Gastrocnemius medialis (tissue), 4 donors: ENCODE measurements around the gene TMED8. TPM values are rescaled to one million over a fixed set of nuclear protein-coding genes. Genes with fewer than 3 reads are reported as not detected.
"Not testable (repeated sequence)": the region's sequence is repeated elsewhere in the genome, so short reads cannot be mapped to it uniquely, and the experiment has no call there.

Experiments used
- ATAC-seq, 2 donors: fragments of 150-250 bp; one replicate each; pipeline ENCODE4 v1.9.1; 2016
- DNase-seq, 2 donors: peaks; one replicate each; pipeline ENCODE4 v3.0.0-alpha.2; 2019
- H3K27ac ChIP-seq, 4 donors: fragments of 200-600 bp; sonication (generic); 1 replicate in 1 of 4; 2 replicates in 3 of 4; pipeline ENCODE4 v1.5.1; 2016 to 2018; ENCODE audit warnings: mild to moderate bottlenecking in 2 of 4, moderate library complexity in 1 of 4
- H3K27me3 ChIP-seq, 3 donors: fragments of 200-600 bp; sonication (generic) in 2 of 3; 1 replicate in 1 of 3; 2 replicates in 2 of 3; pipeline versions ENCODE4 v1.5.1 to v1.6.0; 2016 to 2019; ENCODE audit warnings: mild to moderate bottlenecking in 1 of 3, moderate library complexity in 1 of 3
- H3K36me3 ChIP-seq, 2 donors: fragments of 200-600 bp; sonication (generic) in 1 of 2; one replicate each; pipeline ENCODE4 v1.5.1; 2017 to 2018
- H3K4me1 ChIP-seq, 2 donors: fragments of 200-600 bp; sonication (generic) in 1 of 2; one replicate each; pipeline ENCODE4 v1.5.1; 2016 to 2017; ENCODE audit warnings: mild to moderate bottlenecking in 2 of 2
- H3K4me3 ChIP-seq, 4 donors: fragments of 200-600 bp; sonication (generic) in 3 of 4; 1 replicate in 1 of 4; 2 replicates in 3 of 4; pipeline ENCODE4 v1.5.1; 2016 to 2019; ENCODE audit warnings: mild to moderate bottlenecking in 2 of 4
- H3K9me3 ChIP-seq, 3 donors: fragments of 200-600 bp; sonication (generic) in 2 of 3; 1 replicate in 1 of 3; 2 replicates in 2 of 3; pipeline ENCODE4 v1.5.1; 2016 to 2019
- POLR2A ChIP-seq, 2 donors: fragments of 450-650 bp; IDR thresholded peaks; one replicate each; pipeline ENCODE4 v1.6.1; 2017; ENCODE audit warnings: antibody characterized with exemption in 2 of 2, mild to moderate bottlenecking in 2 of 2, moderate library complexity in 2 of 2
- in situ Hi-C, 4 donors: fragments of 200-750 bp; cut with MboI; loops; one replicate each; pipeline versions ENCODE4 v1.15.0 to v1.8.0; 2017; ENCODE audit warnings: low sequenced_read_pairs in 4 of 4
- intact Hi-C: fragments of 100-400 bp; cut with DNase I; formaldehyde crosslinking; loops from one replicate; pipeline ENCODE4 v1.15.1; 2023; ENCODE audit warnings: low total_unique reads
- total RNA-seq, 4 donors: library from RNA; depleted of rRNA; stranded (reverse); fragments of >200 nt; gene quantifications; one replicate each; pipeline versions ENCODE4 v1.1.0 to v1.2.3, GENCODE V29; 2016
- TF ChIP-seq, protein P1 (sequence below), 5 experiments: fragments of 450-650 bp in 3 of 5; fragments of 200-600 bp in 2 of 5; sonication (generic) in 2 of 5; IDR thresholded peaks in 4 of 5; conservative IDR thresholded peaks in 1 of 5; 1 replicate in 4 of 5; 2 replicates in 1 of 5; pipeline ENCODE4 v1.5.1; 2016 to 2019; ENCODE audit warnings: antibody characterized with exemption in 5 of 5, mild to moderate bottlenecking in 3 of 5, moderate library complexity in 3 of 5

TMED8 gene
- total RNA-seq, 4 donors from 2014 or later: 3.0 to 5.2 (median 4.3) TPM

DNA sequence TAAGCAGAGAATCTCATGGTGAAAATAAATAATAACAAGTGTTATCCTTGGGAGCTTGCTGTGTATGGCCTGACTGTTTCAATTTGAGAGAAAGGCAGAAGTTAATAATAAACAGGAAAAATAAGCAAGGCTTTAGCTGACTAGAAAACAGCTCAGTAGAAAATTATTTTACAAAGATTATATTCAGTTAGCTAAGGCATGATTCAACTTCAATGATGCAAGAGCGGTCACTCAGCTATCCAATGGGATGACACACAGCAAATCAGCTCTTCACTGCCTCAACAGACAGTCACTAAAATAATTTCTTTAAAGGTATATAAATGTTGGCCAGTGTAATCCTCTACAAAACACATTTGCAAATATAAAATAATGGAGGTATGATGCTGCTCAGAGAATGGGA, 37.5 kb downstream of the TMED8 start:
- H3K4me3 ChIP-seq: no peak overlapping the region
- H3K36me3 ChIP-seq: peaks cover 0 to 8% of the 10 kb centered on the region in 2 donors
- H3K4me1 ChIP-seq: peaks cover 6 to 7% of the 10 kb centered on the region in 2 donors
- ATAC-seq (no peak), DNase-seq (no peak)
- intact Hi-C loops (no loop called here), in situ Hi-C loops (no loop called here)
- H3K27ac ChIP-seq: no peak overlapping the region
- TF ChIP-seq, protein P1, sequence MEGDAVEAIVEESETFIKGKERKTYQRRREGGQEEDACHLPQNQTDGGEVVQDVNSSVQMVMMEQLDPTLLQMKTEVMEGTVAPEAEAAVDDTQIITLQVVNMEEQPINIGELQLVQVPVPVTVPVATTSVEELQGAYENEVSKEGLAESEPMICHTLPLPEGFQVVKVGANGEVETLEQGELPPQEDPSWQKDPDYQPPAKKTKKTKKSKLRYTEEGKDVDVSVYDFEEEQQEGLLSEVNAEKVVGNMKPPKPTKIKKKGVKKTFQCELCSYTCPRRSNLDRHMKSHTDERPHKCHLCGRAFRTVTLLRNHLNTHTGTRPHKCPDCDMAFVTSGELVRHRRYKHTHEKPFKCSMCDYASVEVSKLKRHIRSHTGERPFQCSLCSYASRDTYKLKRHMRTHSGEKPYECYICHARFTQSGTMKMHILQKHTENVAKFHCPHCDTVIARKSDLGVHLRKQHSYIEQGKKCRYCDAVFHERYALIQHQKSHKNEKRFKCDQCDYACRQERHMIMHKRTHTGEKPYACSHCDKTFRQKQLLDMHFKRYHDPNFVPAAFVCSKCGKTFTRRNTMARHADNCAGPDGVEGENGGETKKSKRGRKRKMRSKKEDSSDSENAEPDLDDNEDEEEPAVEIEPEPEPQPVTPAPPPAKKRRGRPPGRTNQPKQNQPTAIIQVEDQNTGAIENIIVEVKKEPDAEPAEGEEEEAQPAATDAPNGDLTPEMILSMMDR (IDR thresholded peaks at IDR 0.05 in 4 of 5, conservative IDR thresholded peaks at IDR 0.05 in 1 of 5): no peak
- TF ChIP-seq POLR2A (IDR thresholded peaks at IDR 0.05): no peak
- no peaks in the 10 kb centered on the region for H3K9me3 ChIP-seq
- H3K27me3 ChIP-seq: no peaks in the 10 kb centered on the region

DNA sequence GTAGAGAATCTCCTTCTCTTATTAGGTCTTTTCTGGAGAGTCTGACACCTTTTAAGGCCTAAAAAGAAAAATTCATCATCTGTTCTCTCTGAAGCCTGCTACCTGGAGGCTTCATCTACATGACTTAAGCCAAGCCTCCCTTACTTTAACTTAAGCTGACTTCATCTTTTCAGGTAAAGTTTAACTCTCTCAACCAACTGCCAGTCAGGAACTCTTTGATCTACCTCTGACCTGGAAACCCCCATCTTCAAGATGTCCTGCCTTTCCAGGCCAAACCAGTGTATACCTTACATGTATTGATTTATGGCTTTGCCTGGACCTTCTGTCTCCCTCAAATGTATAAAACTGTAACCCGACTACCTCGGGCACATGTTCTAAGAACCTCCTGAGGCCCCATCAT, 38.6 kb downstream of the TMED8 start:
- in situ Hi-C loops (no loop called here), intact Hi-C loops (no loop called here)
- TF ChIP-seq POLR2A (IDR thresholded peaks at IDR 0.05): no peak
- TF ChIP-seq, protein P1 (IDR thresholded peaks at IDR 0.05 in 4 of 5, conservative IDR thresholded peaks at IDR 0.05 in 1 of 5): no peak
- H3K9me3 ChIP-seq: no peaks in the 10 kb centered on the region
- H3K27me3 ChIP-seq: no peaks in the 10 kb centered on the region
- H3K4me3 ChIP-seq: no peak overlapping the region
- DNase-seq (no peak), ATAC-seq (no peak)
- H3K27ac ChIP-seq: no peak overlapping the region
- no peaks in the 10 kb centered on the region for H3K4me1 ChIP-seq
- peaks cover 0 to 8% of the 10 kb centered on the region in 2 donors for H3K36me3 ChIP-seq

DNA sequence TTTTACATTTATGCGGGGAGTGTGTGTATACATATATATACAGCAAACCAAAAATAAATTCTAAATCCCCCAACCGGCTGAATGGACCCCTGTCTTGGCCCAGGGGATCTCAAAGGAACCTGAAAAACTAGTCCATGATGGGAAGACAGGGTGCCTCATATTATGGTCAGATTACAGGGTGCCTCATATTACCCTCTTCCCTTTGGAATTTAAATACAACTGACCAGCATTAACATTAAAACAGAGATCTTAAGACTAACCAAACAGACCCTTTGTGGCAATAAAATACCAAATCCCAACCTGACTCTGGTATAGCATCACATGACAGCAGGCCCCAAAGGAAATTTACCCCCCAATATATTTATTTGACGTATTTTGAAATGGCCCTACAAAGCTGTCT, 39.0 kb downstream of the TMED8 start:
- no peaks in the 10 kb centered on the region for H3K9me3 ChIP-seq
- no peak overlapping the region for H3K27ac ChIP-seq
- no peak for ATAC-seq
- intact Hi-C loops (no loop called here), in situ Hi-C loops (no loop called here)
- H3K27me3 ChIP-seq: no peaks in the 10 kb centered on the region
- H3K4me3 ChIP-seq: no peak overlapping the region
- no peaks in the 10 kb centered on the region for H3K4me1 ChIP-seq
- DNase-seq: no peak
- no peak for TF ChIP-seq POLR2A (IDR thresholded peaks at IDR 0.05)
- TF ChIP-seq, protein P1 (IDR thresholded peaks at IDR 0.05 in 4 of 5, conservative IDR thresholded peaks at IDR 0.05 in 1 of 5): no peak
- peaks cover 0 to 8% of the 10 kb centered on the region in 2 donors for H3K36me3 ChIP-seq

DNA sequence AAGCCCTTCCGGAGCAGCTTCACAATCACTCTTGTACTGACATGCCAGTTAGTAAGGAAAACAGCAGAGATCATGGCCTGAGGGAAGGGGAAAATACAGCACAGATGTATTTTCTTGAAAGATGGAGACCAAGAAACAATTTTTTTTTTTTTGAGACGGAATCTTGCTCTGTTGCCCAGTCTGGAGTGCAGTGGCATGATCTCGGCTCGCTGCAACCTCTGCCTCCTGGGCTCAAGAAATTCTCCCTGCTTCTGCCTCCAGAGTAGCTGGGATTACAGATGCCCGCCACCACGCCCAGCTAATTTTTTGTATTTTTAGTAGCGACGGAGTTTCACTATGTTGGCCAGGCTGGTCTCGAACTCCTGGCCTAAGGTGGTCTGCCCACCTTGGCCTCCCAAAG, 39.6 kb downstream of the TMED8 start:
- H3K27ac ChIP-seq, H3K9me3 ChIP-seq, ATAC-seq, H3K36me3 ChIP-seq, intact Hi-C loops, H3K4me1 ChIP-seq, in situ Hi-C loops, H3K4me3 ChIP-seq, H3K27me3 ChIP-seq, DNase-seq: not testable (repeated sequence)

DNA sequence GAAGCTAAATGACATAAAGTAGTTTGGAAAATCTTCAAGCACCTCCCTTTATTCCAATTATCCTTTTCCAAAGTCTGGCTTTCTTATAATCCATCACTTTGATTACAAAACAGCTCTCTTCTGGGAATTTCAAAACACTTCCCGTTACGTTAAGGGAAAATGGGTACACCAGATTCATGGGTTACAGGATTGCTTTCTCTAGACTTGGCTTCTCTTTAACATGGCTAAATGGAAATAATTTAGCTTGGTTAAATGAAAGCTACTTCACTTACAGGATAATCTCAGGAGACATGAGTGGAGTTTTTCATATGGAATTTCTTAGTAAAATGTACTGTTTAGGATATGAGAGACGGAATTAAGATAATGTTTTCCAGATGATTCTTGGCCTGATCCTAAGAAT, 41.3 kb downstream of the TMED8 start:
- no peak for ATAC-seq
- intact Hi-C loops: no loop called here
- DNase-seq: no peak
- Histone ChIP-seq H3K4me3 (no peak overlapping the region), H3K4me1 (no peaks in the 10 kb centered on the region), H3K36me3 (no peaks in the 10 kb centered on the region), H3K27me3 (no peaks in the 10 kb centered on the region), H3K27ac (no peak overlapping the region), H3K9me3 (no peaks in the 10 kb centered on the region)
- in situ Hi-C loops: no loop called here
- TF ChIP-seq POLR2A (IDR thresholded peaks at IDR 0.05): no peak
- TF ChIP-seq, protein P1 (IDR thresholded peaks at IDR 0.05 in 4 of 5, conservative IDR thresholded peaks at IDR 0.05 in 1 of 5): no peak
